NCI-H69 (cell line): ENCODE results near the gene MPHOSPH9.

ENCODE experiments used
- DNase-seq: peaks from one replicate; lab custom pipeline; 2025; lab: John Stamatoyannopoulos, UW

Gene MPHOSPH9

DNA sequence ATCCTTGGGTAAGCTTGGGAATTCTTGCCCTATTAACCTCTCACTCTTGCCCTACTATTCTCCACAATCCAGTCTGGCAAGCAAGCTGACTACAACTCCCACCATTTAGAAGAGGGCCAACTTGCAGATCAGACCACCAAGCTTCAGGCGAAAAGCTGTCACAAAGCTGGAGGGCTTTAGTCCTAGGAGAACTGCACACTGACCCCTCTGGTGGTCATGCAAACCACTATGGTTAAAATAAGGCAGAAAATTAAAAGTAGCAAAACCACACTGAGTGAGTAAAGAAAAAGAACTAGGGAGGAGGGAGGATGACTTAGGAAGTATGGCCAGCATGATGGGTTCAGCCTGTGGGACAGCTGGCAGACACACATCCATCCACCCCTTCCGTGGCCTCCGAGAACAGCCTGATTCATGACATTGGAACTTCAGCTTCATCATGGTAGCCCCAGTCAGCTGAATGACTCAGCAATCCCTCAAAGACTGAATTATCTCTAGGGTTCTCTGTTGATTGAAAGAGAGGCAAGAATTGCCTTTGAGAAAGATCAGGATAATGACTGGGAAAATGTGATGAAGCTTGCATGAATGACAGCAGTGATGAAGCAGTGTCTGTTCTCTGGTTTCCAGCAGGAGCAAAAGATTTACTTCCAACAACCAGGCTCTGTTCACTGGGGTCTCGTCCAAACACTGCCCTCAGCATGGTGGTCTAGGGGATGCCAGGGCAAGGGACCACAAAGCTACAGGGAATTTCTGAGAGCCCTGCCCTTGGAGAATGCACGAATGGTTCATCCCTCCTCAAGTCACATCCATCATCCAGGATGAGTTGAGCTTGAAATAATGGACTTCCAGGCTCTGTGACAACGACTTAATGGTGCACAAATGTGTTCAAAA, 106.4 kb downstream of the MPHOSPH9 start:
- DNase-seq = no peak

DNA sequence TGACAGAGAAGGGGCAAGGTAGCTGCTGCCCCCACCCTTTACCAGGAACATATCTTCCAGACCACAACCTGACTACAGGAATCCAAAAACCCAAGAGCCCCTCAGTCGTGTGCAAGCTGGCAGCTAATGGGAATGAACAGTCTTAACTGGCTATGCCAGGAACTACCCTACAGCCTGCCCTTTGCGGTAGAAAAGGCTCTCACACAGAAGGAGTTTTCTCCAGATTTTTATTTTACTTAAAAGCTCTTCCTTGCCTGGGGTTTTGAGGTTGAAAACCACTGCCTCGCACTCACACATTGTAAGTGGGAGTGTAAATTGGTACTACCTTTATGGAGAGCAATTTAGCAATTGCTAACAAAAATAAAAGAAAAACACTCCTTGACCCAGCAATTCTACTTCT, 110.3 kb downstream of the MPHOSPH9 start:
- DNase-seq = no peak

DNA sequence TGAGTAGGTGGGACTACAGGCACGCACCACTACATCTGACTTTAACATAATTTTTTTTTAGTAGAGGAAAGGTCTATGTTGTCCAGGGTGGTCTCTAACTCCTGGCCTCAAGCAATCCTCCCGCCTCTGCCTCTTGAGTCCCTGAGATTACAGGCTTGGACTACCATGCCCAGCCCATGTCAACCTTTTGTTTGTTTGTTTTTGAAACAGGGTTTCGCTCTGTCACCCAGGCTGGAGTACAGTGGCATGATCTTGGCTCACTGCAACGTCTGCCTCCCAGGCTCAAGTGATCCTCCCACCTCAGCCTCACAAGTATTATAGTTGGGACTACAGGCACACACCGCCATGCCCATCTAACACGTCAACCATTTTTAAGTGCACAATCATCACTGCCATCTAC, 111.3 kb downstream of the MPHOSPH9 start:
- no peak for DNase-seq

DNA sequence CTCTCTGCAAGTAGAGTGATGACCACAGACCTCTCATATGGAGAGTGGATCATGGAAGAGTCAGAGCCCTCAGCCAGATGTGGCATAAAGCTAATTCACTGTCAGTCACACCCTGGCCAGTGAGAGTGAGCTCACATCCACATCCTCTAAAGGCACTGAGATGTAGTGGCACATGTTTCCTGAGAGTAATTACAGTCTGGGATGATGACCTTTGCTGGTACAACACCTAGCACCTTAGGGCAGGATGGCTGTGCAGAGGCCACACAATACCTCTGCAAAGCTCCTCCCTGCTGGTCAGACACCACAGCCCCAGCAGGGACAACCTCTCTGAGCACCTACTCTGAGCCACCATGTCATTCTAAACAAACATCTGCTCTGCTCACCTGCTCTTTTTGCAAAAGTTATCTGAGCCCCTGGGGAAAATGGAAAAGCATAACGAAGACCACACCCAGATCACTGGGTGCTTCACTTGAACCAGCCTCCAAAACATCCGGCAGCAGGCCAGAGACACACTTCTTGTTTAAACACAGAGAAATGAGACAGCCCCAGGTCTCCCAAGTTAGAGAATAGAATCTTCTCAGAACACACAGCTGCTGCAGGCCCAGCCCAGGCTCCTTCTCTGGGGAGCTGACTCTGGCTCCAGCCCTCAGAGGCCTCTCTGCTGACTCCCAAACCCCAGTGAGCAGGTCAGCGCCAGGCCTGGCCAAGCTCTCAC, 112.3 kb downstream of the MPHOSPH9 start:
- DNase-seq = peak; percentile 94

- DNase-seq = no peak
These were observed 113.1 kb downstream of the MPHOSPH9 start for GRCh38 chr12:123119808-123120207.

DNA sequence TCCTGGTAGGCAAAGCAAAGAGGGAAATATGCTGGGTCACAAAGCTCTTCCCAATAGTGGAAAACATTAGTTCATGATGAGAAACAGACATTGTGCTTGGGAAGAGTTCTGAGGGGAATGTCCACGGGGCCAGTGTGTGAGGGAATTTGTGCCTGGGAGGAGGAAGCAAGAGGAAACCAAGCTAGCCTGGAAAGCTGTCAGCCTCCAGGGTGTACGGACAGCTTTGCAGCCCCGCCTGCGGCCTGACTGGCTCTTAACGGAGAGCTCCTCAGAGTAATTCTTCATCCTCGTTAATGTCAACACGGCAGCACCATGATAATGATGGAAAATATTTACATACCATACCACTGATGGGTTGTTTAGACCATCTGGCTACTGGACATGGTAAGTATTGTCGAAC, 114.4 kb downstream of the MPHOSPH9 start:
- peak; percentile 98 for DNase-seq

DNA sequence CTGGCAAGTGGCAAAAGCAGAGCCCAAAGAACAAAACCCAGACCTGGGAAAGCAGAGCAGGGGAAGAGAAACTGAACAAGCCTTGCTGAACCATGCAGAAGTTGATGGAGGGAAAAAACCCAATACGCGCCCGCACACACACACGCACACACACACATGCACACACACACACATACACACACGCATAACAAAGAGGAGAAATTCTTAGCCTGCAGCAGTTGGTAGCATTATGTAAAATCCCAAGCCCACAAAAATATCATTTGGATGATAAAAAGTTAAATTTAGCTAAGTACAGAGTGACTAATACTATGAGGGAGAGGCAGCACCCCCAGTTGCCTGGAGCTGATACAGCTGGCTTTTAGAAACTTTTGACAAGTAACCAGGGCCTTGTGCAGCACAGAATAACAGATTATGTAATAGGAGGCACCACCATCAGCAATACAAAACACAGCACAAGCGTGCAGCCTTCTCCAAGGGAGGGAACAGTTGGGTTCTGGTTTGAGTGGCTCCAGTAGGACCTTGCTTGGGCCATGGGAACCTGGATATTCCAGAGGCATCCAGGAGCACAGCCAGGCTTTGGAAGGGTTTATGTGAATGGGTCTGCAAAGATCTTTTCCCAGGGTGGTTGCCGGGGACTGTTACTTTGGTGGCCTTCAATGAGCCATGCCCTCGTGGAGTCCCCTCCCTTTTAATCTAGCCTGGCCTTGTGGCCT, 117.4 kb downstream of the MPHOSPH9 start:
- DNase-seq = no peak

- DNase-seq = peak; percentile 31
These were observed 118.4 kb downstream of the MPHOSPH9 start for GRCh38 chr12:123114304-123115083.

- peak; percentile 82 for DNase-seq
These were observed 119.9 kb downstream of the MPHOSPH9 start for GRCh38 chr12:123113026-123113425.

- no peak for DNase-seq
These were observed 121.3 kb downstream of the MPHOSPH9 start for GRCh38 chr12:123111498-123112165.

DNA sequence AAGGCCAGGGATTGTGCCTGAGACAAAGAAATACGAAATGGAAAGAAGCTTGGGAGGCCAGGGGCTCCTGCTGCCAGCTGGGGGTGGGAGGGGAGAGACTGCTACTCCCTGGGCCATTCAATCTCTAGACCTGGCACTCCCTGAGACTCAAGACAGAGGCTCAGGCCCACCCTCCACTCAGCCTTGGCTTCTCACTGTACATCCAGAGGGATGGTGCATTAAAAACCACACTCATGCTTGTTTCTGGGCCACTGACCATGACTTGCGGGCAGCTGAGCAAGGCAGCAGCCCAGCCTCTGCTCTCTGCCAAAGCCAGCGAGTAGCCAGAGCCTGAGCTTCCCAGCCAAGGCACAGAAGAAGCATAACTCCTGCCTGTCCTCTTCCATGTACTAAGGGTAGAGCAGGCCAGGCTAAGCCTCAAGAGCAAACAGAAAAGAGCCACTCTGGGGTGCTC, 123.6 kb downstream of the MPHOSPH9 start:
- no peak for DNase-seq

DNA sequence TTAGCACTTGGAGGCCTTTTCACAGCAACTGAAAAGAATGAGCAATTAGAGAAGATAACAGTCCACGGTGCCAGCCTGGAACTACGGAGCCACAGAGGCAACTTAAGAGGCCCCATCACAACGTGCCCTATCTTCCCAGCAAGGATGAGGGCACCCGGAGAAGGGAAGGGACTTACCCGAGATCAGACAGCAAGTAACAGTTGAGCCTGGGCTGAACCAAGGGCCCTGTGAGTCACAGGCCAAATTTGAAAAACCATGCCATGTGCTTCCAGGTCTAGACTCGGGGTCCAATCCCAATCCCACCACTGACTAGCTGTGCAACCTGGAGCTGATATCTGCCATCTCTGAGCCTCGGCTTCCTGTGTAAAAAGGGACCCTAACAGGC, 124.3 kb downstream of the MPHOSPH9 start:
- no peak for DNase-seq

DNA sequence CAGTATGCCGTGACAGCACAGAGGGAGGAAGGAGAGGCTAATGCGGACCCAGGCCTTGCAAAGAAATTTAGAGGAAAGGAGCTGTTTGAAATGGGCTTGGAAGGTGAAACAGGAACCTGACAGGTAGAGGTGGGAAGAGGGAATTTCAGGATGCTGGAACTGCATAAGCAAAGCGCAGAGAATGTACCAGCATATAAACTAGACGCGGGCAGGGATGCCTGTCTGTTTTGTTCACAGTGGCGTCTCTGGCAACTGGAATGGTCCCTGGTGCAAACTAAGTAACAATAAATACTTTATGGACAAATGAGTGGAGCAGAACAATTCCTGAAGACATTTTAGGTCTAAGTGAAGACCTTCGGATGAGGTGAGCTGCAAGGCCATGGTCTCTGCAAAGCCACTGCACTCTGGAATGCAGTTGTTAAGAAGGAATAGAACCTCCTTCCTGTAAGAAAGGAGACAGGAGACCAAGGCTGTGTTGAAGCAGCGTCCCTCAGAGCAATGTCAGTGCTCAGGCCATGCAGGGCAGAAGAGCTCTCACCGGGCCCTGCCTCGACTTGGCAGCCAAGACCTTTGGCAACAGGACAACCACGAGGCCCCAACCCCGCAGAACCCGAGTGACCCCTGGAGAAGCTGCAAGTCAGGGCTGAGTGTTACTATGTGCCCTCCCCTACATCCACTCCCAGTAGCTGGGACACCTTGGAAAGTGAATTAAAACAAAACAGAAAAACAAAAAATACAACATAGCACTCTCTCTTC, 124.8 kb downstream of the MPHOSPH9 start:
- no peak for DNase-seq

DNA sequence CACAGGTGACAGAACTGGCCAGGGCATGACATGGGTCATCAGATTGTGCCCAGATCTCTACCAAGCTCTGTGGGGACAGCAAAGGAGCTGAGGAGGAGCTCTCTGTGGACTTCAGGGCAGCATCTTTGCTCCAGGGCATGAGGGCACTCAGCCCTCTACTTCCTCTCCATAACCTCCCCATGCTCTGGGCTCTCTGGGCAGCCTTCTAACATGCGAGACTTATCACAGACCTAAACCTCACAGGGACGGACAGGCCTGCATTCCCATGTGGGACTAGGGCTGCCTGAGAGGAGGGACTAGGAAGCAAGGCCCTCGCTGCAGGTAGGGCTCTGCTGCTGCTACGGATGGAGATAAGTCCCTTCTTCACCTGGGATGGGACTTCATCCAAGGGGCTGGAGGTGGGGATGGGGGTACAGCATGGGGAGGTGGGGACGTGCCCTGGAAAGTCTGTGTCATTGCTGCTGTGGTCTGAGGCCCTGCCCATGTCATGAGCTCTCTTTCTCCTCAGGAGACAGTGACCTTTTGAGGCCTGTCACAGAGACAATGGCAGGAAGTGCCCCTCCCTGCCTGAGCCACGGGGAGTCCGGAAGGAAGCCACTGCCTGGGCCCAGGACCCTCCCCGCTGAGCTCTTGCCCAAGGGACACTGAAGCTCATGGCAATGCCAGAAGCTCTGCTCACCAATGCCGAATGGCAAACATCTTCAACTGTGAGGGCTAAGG, 126.1 kb downstream of the MPHOSPH9 start:
- DNase-seq = peak; percentile 60

GRCh38 chr12:123105211-123105826, 127.6 kb downstream of the MPHOSPH9 start:
- DNase-seq = peak; percentile 96

DNA sequence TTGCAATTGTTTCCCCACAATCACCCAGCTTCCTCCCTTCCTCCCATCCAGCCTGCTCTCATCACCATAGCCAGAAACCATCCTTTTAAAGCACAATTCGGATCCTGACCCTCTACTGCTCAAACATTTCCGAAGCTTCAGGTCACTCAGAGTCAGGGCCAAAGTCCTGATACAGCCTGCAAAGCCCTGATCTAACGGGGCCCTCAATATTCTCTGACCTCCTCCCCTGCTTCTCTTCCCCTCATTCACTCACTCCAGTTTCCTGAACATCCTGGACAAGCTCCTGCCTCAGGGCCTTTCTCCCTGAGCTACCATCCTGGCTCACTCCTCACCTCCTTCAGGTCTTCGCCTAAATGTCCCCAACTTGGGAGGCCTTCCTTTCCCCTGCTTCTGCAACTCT, 128.1 kb downstream of the MPHOSPH9 start:
- peak; percentile 48 for DNase-seq
